PC-9 (cell line): ENCODE measurements around the gene POTEF. TPM values are rescaled to one million over a fixed set of nuclear protein-coding genes. Genes with fewer than 3 reads are reported as not detected.
"Not testable (repeated sequence)": the region's sequence is repeated elsewhere in the genome, so short reads cannot be mapped to it uniquely, and the experiment has no call there.

ENCODE experiments used
- BruUV-seq: library from RNA; stranded (reverse); fragments of 400-500 nt; replicated peaks from 2 replicates; lab custom pipeline; 2021; lab: Mats Ljungman, UMichigan
- CTCF ChIA-PET: fragments of 300-600 bp; sonication (Branson Sonifier 250); formaldehyde crosslinking; loops from one replicate; lab custom pipeline; 2022; ENCODE audit warnings: antibody characterized with exemption; lab: Charles Lee
- POLR2A ChIA-PET: fragments of 300-600 bp; sonication (Branson Sonifier 250); formaldehyde crosslinking; loops from one replicate; lab custom pipeline; 2022; ENCODE audit warnings: antibody characterized with exemption; ENCODE audit not compliant: unreplicated experiment; lab: Charles Lee
- DNase-seq, 2 experiments: peaks; one replicate each; pipeline versions ENCODE4 v3.0.0 to v3.0.0-alpha.2; 2015 to 2022; ENCODE audit warnings: mixed read lengths in 1 of 2
- H2AFZ ChIP-seq: fragments of 200-600 bp; sonication (generic); 2 replicates; pipeline ENCODE4 v1.8.1; 2017; ENCODE audit warnings: antibody characterized with exemption
- H3F3A ChIP-seq: fragments of 200-600 bp; sonication (generic); 2 replicates; pipeline ENCODE4 v1.8.1; 2017; ENCODE audit warnings: antibody characterized with exemption, mild to moderate bottlenecking, low read depth; ENCODE audit not compliant: insufficient read depth
- H3K27ac ChIP-seq: fragments of 200-600 bp; sonication (generic); 2 replicates; pipeline ENCODE4 v1.6.1; 2016; ENCODE audit warnings: mixed run types
- H3K27me3 ChIP-seq: fragments of 200-600 bp; sonication (generic); 2 replicates; pipeline ENCODE4 v1.6.1; 2016; ENCODE audit warnings: low read depth, mixed run types; ENCODE audit not compliant: insufficient read depth
- H3K36me3 ChIP-seq: fragments of 200-600 bp; sonication (generic); 2 replicates; pipeline ENCODE4 v1.6.1; 2016; ENCODE audit warnings: low read depth, mixed run types
- H3K4me1 ChIP-seq: fragments of 200-600 bp; sonication (generic); replicated peaks from 2 replicates; pipeline ENCODE4 v1.6.1; 2016; ENCODE audit warnings: mixed run types; ENCODE audit not compliant: insufficient read depth
- H3K4me2 ChIP-seq: fragments of 200-600 bp; sonication (generic); 2 replicates; pipeline ENCODE4 v1.6.1; 2017; ENCODE audit warnings: mixed run types
- H3K4me3 ChIP-seq: fragments of 200-600 bp; sonication (generic); 2 replicates; pipeline ENCODE4 v1.6.1; 2016; ENCODE audit warnings: mixed run types
- H3K79me2 ChIP-seq: fragments of 200-600 bp; sonication (generic); 2 replicates; pipeline ENCODE4 v1.6.1; 2017; ENCODE audit warnings: low read depth, mixed run types
- H3K9me2 ChIP-seq: fragments of 200-600 bp; sonication (generic); 2 replicates; pipeline ENCODE4 v1.8.1; 2017; ENCODE audit warnings: mild to moderate bottlenecking; ENCODE audit not compliant: insufficient read depth
- H3K9me3 ChIP-seq: fragments of 200-600 bp; sonication (generic); 2 replicates; pipeline ENCODE4 v1.8.1; 2016; ENCODE audit warnings: low read depth; ENCODE audit not compliant: insufficient read depth
- H4K20me1 ChIP-seq: fragments of 200-600 bp; sonication (generic); 2 replicates; pipeline ENCODE4 v1.8.1; 2017; ENCODE audit not compliant: insufficient read depth
- CTCF ChIP-seq: fragments of 200-600 bp; sonication (generic); conservative IDR thresholded peaks from 2 replicates; pipeline ENCODE4 v1.6.1; 2017; ENCODE audit warnings: mixed run types, antibody characterized with exemption, mild to moderate bottlenecking, moderate library complexity
- EZH2 ChIP-seq: fragments of 200-600 bp; sonication (generic); IDR thresholded peaks from 2 replicates; pipeline ENCODE4 v1.8.0; 2017; ENCODE audit warnings: antibody characterized with exemption, low read depth
- intact Hi-C: fragments of 100-400 bp; cut with micrococcal nuclease; formaldehyde crosslinking; loops from one replicate; pipeline ENCODE4 v1.10.0; 2022; ENCODE audit not compliant: unreplicated experiment
- total RNA-seq: library from RNA; stranded (reverse); gene quantifications from 2 replicates; pipeline ENCODE4 v1.2.3, GENCODE V29; 2021

Gene POTEF
- total RNA-seq, 1 experiment from 2014 or later, result not detected

- H3K36me3 ChIP-seq, BruUV-seq, H3K27ac ChIP-seq, H3K79me2 ChIP-seq, POLR2A ChIA-PET, H4K20me1 ChIP-seq, intact Hi-C loops, H3K9me2 ChIP-seq, H3K4me3 ChIP-seq, DNase-seq, H2AFZ ChIP-seq, H3K4me2 ChIP-seq, H3K9me3 ChIP-seq, H3F3A ChIP-seq, H3K4me1 ChIP-seq, CTCF ChIA-PET: not testable (repeated sequence)
- peaks cover 22% of the 10 kb centered on the region for H3K27me3 ChIP-seq
These were observed 7.5 kb upstream of the POTEF start for GRCh38 chr2:130136546-130136945.

GRCh38 chr2:130135692-130136541, 6.9 kb upstream of the POTEF start:
- ChIA-PET POLR2A (no interaction called here), CTCF (no interaction called here)
- intact Hi-C loops, result no loop called here
- no peak overlapping the region for H3K4me2 ChIP-seq
- H4K20me1 ChIP-seq, result no peaks in the 10 kb centered on the region
- DNase-seq, result peak in 1 of 2 experiments; percentile 34
- no peaks in the 10 kb centered on the region for H3K9me2 ChIP-seq
- no peak overlapping the region for H3K4me3 ChIP-seq
- no peak overlapping the region for H2AFZ ChIP-seq
- TF ChIP-seq EZH2 (no peak), CTCF (no peak)
- no peaks in the 10 kb centered on the region for H3K79me2 ChIP-seq
- H3K4me1 ChIP-seq, result no peaks in the 10 kb centered on the region
- H3K36me3 ChIP-seq, result no peaks in the 10 kb centered on the region
- H3F3A ChIP-seq, result no peaks in the 10 kb centered on the region
- peaks cover 22% of the 10 kb centered on the region for H3K27me3 ChIP-seq
- no TSS peak for BruUV-seq
- no peak overlapping the region for H3K27ac ChIP-seq
- H3K9me3 ChIP-seq, result no peaks in the 10 kb centered on the region

- intact Hi-C loops, H3K4me1 ChIP-seq, H3K79me2 ChIP-seq, H2AFZ ChIP-seq, H3K9me3 ChIP-seq, POLR2A ChIA-PET, H3K27ac ChIP-seq, H3K4me3 ChIP-seq, H3K36me3 ChIP-seq, H3F3A ChIP-seq, H3K4me2 ChIP-seq, CTCF ChIA-PET, H3K9me2 ChIP-seq, H4K20me1 ChIP-seq, BruUV-seq, DNase-seq: not testable (repeated sequence)
- H3K27me3 ChIP-seq, result peaks cover 10% of the 10 kb centered on the region
These were observed 558 bp downstream of the POTEF start for GRCh38 chr2:130128464-130128863.

- POLR2A ChIA-PET, H4K20me1 ChIP-seq, H3K9me2 ChIP-seq, H3K27ac ChIP-seq, CTCF ChIA-PET, DNase-seq, BruUV-seq, H3K4me1 ChIP-seq, H3F3A ChIP-seq, H3K4me2 ChIP-seq, H2AFZ ChIP-seq, H3K27me3 ChIP-seq, H3K9me3 ChIP-seq, intact Hi-C loops, H3K36me3 ChIP-seq, H3K79me2 ChIP-seq, H3K4me3 ChIP-seq: not testable (repeated sequence)
These were observed 1.3 kb downstream of the POTEF start for GRCh38 chr2:130127726-130128125.

- BruUV-seq, CTCF ChIA-PET: not testable (repeated sequence)
These were observed 8.1 kb downstream of the POTEF start for GRCh38 chr2:130120924-130121323.

GRCh38 chr2:130102597-130103363, 26.2 kb downstream of the POTEF start:
- intact Hi-C loops, POLR2A ChIA-PET, H3K36me3 ChIP-seq, H3K4me3 ChIP-seq, H3K4me1 ChIP-seq, H3K9me2 ChIP-seq, H3K4me2 ChIP-seq, H3K9me3 ChIP-seq, H3F3A ChIP-seq, H3K79me2 ChIP-seq, H2AFZ ChIP-seq, H3K27ac ChIP-seq, H4K20me1 ChIP-seq, CTCF ChIA-PET, BruUV-seq, DNase-seq, H3K27me3 ChIP-seq: not testable (repeated sequence)

More at GRCh38 chr2:130120924-130121323, 8.1 kb downstream of the POTEF start:
- H3F3A ChIP-seq, H2AFZ ChIP-seq, H3K27ac ChIP-seq, H3K9me3 ChIP-seq, H3K4me1 ChIP-seq, H3K9me2 ChIP-seq, H3K36me3 ChIP-seq, H4K20me1 ChIP-seq, H3K4me2 ChIP-seq, intact Hi-C loops, H3K79me2 ChIP-seq, H3K4me3 ChIP-seq, POLR2A ChIA-PET, DNase-seq, H3K27me3 ChIP-seq: not testable (repeated sequence)
